ENCODE data around the gene IL32.

Gene IL32

DNA sequence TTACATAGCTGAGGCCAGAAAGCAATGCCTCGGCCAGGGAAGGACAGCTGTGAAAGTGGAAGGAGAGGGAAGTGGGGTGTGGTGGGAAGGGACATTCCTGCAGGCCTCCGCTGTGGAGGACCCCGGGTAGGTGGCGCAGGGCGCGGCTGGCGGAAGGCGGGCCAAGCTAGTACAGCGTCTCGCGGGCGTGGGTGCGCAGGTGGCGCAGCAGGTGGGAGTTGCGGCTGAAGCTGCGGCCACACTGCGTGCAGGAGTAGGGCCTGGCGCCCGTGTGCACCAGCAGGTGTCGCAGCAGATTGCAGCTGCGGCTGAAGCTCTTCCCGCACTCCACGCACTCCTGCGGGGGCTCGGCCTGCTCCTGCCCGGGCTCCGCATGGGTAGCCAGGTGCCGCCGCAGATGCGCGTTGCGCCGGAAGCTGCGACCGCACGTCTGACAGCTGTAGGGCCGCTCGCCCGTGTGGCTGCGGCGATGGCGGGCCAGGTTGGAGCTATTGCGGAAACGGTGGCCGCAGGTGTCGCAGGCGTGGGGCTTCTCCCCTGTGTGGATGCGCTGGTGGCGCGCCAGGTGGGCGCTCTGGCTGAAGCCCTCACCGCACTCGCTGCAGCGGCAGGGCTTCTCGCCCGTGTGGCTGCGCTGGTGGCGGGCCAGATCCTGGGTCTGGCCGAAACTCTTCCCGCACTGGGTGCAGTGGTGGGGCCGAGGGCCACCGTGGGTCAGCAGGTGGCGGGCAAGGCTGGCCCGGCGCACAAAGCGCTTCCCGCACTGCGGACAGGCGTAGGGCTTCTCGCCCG lies 23.7 kb downstream of the IL32 start:
- DNase-seq (ENCODE audit: low read depth in 2 of 3, low spot score in 2 of 3), result no peak

- DNase-seq (ENCODE audit: low read depth in 2 of 3, low spot score in 2 of 3), result no peak
Observed at GRCh38 chr16:3089717-3090592, 24.5 kb downstream of the IL32 start.

DNA sequence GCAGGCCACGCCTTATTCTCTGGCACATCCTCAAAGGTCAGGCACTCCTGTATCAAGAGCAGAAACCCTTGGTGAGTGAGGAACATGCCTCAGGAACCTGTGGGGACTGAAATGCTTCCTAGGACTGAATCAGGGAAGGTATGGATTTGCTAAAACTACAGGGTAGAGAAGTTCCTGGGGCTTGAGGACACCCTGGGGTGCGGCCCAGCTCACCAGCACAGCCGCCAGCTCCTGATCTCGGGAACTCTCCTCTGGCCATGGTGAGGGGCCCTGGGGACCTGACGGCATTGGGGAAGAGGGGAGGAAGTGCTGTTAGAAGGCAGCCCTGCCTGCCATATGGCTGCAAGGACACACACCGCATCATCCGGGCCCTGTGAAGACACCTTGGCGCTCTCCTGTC lies 26.1 kb downstream of the IL32 start:
- DNase-seq (ENCODE audit: low read depth in 2 of 3, low spot score in 2 of 3), result no peak

GRCh38 chr16:3092501-3092941 lies 27.1 kb downstream of the IL32 start:
- DNase-seq (ENCODE audit: low read depth in 2 of 3, low spot score in 2 of 3), result no peak

DNA sequence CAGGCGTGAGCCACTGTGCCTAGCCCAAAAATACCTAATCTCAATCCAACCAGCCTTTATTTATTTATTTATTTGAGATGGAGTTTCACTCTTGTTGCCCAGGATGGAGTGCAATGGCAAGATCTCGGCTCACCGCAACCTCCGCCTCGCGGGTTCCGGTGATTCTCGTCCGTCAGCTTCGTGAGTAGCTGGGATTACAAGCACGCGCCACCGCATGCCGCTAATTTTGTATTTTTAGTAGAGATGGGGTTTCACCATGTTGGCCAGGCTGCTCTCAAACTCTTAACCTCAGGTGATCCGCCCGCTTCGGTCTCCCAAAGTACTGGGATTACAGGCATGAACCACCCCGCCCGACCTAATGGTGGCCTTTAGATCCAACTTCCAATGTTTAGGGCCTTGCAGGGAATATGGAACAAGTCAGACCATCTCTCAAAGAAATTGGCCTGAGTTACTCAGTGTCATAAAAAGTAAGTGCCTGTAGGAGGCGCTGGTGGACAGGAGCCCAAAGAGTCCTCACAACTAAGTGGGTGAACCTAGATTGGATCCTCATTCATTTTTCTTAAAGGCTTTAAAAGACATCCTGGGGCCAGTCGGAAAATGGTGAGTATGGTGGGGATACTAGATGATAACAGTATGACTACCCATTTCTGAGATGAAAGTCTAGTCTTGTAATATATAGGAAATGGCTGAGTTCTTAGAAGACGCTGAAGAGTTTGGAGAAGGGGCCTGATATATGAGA lies 29.0 kb downstream of the IL32 start:
- no peak for DNase-seq (ENCODE audit: low read depth in 2 of 3, low spot score in 2 of 3)

- peak in 1 of 3 experiments; percentile 46 for DNase-seq (ENCODE audit: low read depth in 2 of 3, low spot score in 2 of 3)
Observed at GRCh38 chr16:3095869-3096268, 30.4 kb downstream of the IL32 start.

DNA sequence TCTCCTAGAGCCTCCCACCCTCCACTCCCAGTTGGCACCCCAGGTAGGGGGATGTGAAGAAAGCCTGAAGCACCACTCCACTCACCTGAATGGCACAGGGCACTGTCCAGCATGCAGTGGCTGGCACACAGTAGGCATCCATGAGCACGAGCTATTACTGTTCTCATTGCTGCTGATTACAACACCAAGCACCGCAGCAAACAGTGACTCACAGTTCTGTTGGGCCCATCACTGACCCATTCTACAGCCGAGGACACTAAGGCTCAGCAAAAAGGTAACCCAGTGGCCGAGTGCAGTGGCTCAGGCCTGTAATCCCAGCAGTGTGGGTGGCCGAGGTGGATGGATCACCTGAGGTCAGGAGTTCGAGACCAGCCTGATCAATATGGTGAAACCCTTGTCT lies 30.9 kb downstream of the IL32 start:
- no peak for DNase-seq (ENCODE audit: low read depth in 2 of 3, low spot score in 2 of 3)

DNA sequence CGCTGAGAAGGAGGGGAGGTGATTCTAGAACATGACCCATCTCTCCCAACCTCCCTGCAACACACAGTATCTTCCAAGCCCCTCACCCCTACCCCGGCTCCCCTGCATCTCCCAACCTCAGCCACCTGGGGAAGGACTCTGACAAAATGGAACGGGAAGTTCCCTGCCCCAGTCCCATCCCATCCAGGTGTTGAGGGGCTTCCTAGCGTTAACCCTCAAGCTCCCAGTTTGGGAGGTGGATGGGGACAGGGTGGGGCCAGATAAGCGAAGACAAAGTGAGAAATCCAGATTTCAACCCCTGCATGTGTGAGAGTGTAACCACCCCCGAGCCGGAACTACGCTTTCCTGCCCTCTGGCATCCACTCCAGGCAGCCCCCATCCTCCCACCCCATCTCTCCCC lies 31.8 kb downstream of the IL32 start:
- no peak for DNase-seq (ENCODE audit: low read depth in 2 of 3, low spot score in 2 of 3)

DNA sequence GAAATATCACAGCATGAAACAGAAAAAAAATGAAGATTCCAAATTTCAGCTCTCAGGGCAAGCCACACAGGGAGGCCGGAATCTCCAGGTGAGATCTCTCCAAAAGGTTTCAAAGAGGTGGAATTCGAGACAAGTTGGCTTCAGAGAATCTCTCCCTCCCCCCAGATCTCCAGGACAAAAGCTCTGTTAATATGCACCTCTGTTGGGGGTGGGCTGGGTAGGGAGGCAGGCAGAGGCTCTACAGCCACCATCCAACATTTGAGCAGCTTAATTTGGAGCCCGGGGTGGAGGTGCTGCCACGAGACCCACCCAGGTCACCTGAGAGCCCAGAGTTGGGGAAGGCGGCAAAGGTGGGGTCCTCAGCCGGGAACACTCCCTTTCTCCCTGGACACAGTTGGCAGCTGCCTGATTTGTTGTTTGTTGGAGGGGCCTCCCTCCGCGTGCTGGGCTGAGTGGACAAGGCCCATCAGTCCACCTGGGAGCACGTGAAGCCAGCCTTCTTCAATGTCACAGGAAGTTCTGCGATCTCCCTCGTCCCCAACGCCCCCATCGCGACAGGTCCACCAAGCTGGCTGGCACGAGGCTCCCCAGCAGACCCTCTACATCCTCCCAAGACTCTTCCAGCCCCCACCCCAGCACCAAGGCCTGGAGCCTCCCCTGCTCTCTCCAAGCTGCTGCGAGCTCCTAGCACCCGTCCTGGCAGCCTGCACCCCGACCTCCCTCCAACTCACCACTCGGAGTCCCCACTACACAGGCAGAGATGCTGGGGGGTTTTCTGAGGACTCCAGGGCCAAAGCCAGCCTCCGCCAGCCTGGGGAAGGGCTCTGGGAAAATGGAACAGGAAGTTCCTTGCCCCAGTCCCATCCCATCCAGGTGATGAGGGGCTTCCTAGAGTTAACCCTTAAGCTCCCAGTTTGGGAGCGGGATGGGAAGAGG lies 33.3 kb downstream of the IL32 start, which contains the start of gene ZSCAN10:
Gene ZSCAN10, minus strand, starts transcription at position 836 of the 936 bp plus-strand sequence. CDS start 6,357 bp downstream, outside the sequence.
- DNase-seq (ENCODE audit: low read depth in 2 of 3, low spot score in 2 of 3), result no peak

DNA sequence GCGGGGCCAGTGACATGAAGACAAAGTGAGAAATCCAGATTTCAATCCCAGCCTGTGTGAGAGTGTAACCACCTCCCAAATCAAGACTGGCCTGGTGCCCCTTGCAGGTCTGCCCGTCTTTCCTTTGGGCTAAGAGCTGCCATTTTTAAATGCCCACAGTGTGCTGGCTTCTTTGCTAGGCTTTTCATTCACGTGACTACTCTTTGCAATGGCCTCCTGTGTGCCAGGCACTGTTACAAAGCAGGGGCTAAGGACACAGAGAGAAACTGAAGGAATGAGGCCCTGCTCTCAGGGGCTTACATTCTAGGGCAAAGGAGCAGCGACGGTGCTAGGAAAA lies 33.9 kb downstream of the IL32 start:
- no peak for DNase-seq (ENCODE audit: low read depth in 2 of 3, low spot score in 2 of 3)

DNA sequence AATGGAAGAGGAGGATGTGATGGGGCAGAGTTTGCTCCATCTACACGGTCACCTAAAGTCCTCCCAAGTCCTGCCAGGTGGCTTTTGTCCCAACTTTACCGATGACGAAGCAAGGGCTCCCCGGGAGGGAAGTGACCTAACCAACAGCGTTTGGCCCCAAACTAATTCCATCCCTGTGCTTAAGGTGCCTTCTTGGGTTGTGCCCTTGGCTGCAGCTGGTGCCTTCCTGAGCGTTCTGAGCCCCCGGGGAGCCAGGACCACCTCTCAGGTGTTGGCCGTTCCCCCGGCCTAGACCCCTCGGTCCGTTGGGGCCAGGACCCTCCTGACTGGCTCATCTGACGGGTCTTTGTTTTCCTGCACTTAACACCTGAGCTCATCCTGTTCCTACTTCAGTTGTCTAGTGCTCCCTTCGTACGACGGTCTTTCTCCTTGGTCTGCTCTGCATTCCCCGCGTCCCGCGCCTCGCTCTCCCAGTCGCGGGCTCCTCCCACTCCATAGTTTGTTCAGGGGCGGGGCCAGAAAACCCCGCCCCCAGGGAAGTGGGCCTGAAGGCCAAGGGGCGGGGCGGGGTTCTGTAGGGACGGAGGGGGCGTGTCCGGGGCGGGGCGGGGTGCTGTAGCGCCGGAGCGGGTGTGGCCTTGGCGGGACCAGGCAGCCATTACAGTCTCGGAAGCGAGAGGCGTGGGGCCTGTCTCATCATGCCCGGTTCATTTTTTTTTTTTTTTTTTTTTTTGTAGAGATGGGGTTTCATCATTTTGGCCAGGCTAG lies 34.5 kb downstream of the IL32 start:
- peak; percentile 83 to 88 (median 87) for DNase-seq (ENCODE audit: low read depth in 2 of 3, low spot score in 2 of 3)

DNA sequence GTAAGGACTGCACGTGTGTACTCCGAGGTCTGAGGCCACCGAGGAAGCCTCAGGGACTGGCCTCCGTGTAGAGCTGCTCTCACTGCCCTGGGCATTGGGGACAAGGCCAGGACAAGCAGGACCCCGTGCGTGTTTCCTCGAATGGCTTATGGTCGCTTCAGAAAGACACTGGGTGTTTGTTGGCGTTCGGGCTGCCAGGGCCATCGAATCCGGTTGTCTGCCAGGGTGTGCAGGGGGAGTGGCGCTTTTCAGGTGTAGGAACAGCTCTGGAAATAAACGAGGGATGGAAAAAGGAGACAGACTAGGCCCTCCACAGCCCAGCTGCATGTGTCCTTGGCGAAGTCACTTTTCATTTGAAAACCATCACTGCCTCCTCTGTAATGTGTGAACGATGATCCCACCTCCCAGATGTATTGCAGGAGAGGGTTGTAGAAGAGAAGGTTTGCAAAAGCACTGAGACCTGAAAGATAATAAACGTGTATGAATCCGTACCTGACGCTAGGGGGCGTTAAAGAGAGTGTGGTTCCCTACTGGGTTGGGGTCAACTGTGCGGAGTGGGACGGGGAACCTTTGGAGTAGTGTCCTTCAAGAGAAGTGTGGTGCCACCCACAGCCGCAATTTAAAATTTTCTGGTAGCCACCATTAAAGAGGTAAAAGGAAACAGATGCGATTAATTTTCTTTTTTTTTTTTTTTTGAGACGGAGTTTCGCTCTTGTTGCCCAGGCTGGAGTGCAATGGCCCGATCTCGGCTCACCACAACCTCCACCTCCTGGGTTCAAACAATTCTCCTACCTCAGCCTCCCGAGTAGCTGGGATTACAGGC lies 35.8 kb downstream of the IL32 start:
- DNase-seq (ENCODE audit: low read depth in 2 of 3, low spot score in 2 of 3), result no peak

GRCh38 chr16:3101841-3102470 lies 36.5 kb downstream of the IL32 start:
- DNase-seq (ENCODE audit: low read depth in 2 of 3, low spot score in 2 of 3), result no peak

GRCh38 chr16:3106205-3106928 lies 40.9 kb downstream of the IL32 start:
- DNase-seq (ENCODE audit: low read depth in 2 of 3, low spot score in 2 of 3), result peak; percentile 72 to 90 (median 80)

GRCh38 chr16:3112058-3112880 lies 46.8 kb downstream of the IL32 start, which contains the start of gene ZNF205:
TSS of gene ZNF205 (plus strand) at chr16:3112586. CDS start at chr16:3113431, 845 bp downstream.
- DNase-seq (ENCODE audit: low read depth in 2 of 3, low spot score in 2 of 3), result no peak

DNA sequence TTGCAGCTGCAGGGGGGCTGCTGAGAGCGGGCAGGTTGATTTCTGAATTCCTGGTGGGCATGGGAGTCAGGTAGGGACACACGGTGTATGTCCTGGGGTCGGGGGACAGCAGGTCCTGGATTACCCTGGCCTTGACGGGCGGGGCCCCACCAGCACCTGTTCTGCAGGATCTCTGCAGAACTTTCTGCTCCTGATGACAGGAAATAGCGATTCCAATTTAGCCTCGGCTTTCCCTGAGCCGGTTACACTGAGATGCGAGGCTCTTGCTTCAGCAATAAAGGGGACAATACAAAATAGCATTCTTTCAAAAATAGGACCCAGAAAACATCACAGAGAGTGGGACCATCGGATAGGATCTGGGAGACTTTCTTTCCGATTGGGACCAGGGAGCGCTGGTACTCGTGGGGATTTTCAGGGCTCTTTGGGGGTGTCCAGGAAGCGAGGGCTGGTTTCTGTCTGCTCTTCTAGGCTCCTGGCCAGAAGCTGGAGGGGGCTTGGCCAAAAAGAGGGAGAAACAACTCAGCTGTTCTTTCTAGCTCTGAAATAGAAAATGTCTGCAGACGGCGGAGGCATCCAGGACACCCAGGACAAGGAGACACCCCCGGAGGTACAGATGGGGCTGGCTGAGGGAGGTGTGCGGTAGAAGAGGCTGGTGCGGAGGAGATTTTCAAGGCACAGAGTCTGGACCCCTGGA lies 47.6 kb downstream of the IL32 start:
- DNase-seq (ENCODE audit: low read depth in 2 of 3, low spot score in 2 of 3), result no peak

Measured in activated CD8-positive, alpha-beta memory T cell treated with anti-CD3 and anti-CD28 coated beads for 48 hours (primary cell).